ENCODE results near the gene PLAC8L1.
"Not testable (repeated sequence)": the region's sequence is repeated elsewhere in the genome, so short reads cannot be mapped to it uniquely, and the experiment has no call there.

DNA sequence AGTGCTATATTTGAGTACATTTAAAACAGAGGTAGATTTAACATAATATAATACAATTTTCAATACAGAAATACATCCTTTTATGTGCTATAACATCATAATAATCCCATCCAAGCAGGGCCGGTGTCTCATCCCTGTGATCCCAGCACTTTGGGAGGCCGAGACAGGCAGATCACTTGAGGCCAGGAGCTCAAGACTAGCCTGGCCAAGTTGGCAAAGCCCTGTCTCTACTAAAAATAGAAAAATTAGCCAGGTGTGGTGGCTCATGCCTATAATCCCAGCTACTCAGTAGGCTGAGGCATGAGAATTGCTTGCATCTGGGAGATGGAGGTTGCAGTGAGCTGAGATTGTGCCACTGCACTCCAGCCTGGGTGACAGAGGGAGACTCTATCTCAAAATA lies 11.8 kb upstream of the PLAC8L1 start:
- TF ChIP-seq, protein P1, sequence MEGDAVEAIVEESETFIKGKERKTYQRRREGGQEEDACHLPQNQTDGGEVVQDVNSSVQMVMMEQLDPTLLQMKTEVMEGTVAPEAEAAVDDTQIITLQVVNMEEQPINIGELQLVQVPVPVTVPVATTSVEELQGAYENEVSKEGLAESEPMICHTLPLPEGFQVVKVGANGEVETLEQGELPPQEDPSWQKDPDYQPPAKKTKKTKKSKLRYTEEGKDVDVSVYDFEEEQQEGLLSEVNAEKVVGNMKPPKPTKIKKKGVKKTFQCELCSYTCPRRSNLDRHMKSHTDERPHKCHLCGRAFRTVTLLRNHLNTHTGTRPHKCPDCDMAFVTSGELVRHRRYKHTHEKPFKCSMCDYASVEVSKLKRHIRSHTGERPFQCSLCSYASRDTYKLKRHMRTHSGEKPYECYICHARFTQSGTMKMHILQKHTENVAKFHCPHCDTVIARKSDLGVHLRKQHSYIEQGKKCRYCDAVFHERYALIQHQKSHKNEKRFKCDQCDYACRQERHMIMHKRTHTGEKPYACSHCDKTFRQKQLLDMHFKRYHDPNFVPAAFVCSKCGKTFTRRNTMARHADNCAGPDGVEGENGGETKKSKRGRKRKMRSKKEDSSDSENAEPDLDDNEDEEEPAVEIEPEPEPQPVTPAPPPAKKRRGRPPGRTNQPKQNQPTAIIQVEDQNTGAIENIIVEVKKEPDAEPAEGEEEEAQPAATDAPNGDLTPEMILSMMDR (conservative IDR thresholded peaks at IDR 0.05; ENCODE audit: low read depth, low read length), result not testable (repeated sequence)
- not testable (repeated sequence) for TF ChIP-seq CEBPB, POLR2A, RFX5, USF2, NFE2L2 (IDR thresholded peaks at IDR 0.05; ENCODE audit: low read depth, low read length)
- TF ChIP-seq, protein P2, sequence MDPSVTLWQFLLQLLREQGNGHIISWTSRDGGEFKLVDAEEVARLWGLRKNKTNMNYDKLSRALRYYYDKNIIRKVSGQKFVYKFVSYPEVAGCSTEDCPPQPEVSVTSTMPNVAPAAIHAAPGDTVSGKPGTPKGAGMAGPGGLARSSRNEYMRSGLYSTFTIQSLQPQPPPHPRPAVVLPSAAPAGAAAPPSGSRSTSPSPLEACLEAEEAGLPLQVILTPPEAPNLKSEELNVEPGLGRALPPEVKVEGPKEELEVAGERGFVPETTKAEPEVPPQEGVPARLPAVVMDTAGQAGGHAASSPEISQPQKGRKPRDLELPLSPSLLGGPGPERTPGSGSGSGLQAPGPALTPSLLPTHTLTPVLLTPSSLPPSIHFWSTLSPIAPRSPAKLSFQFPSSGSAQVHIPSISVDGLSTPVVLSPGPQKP (IDR thresholded peaks at IDR 0.05; ENCODE audit: borderline replicate concordance, low read depth, low read length), result not testable (repeated sequence)

Measured in IMR-90 (cell line).